K562 (cell line): Measurements from ENCODE around the gene KLHL22. TPM values are rescaled to one million over a fixed set of nuclear protein-coding genes. Genes with fewer than 3 reads are reported as not detected.
A peak's percentile ranks its signal among the peaks of the same experiment; 100 is the strongest.

ENCODE experiments used
- GABPA ChIP-seq: fragments of 200-800 bp; sonication (Bioruptor generic); conservative IDR thresholded peaks from 2 replicates; pipeline ENCODE4 v1.6.1; 2016; ENCODE audit warnings: low read depth, missing genetic modification characterization, missing compliant biosample characterization
- ZNF165 ChIP-seq: fragments of 250-450 bp; sonication (Bioruptor Pico); IDR thresholded peaks from 2 replicates; pipeline ENCODE4 v1.4.0; 2020; ENCODE audit warnings: borderline replicate concordance
- polyA plus RNA-seq, 8 experiments: library from polyadenylated mRNA; depleted of rRNA in 4 of 8; stranded (reverse) in 5 of 8; unstranded in 3 of 8; fragments of >200 nt; fragmentation: Nextera tagmentation in 2 of 8; fragmentation: Illumina TruSeq in 1 of 8; extraction: Ambion mirVana in 2 of 8; extraction: Trizol in 1 of 8; gene quantifications; 2 replicates each; pipeline versions ENCODE4 v1.2.1 to v1.2.3, GENCODE V29; 2011 to 2014; ENCODE audit warnings: inconsistent platforms in 1 of 8, missing spikeins in 1 of 8
- total RNA-seq, 7 experiments: library from RNA; depleted of rRNA in 6 of 7; stranded (reverse); fragments of >200 nt in 6 of 7; fragmentation: Illumina TruSeq in 2 of 7; extraction: Trizol in 2 of 7; gene quantifications; 2 replicates each; pipeline versions ENCODE4 v1.2.1 to v1.2.3, GENCODE V29; 2011 to 2021; ENCODE audit warnings: low replicate concordance in 1 of 7
- TF ChIP-seq, protein P1 (sequence below): fragments of 250-450 bp; sonication (Bioruptor Pico); IDR thresholded peaks from 2 replicates; pipeline ENCODE4 v1.4.0; 2020
- TF ChIP-seq, protein P2 (sequence below): fragments of 250-450 bp; sonication (Bioruptor Pico); IDR thresholded peaks from 2 replicates; pipeline ENCODE4 v1.8.0; 2022; ENCODE audit warnings: inconsistent platforms, mild to moderate bottlenecking, moderate library complexity, borderline replicate concordance
- TF ChIP-seq, protein P3 (sequence below): fragments of 450-650 bp; IDR thresholded peaks from 2 replicates; pipeline ENCODE4 v1.6.1; 2014; ENCODE audit warnings: low read depth, mild to moderate bottlenecking, moderate library complexity, borderline replicate concordance
- TF ChIP-seq, protein P4 (sequence below), 2 experiments: fragments of 450-650 bp; IDR thresholded peaks; 2 replicates each; pipeline ENCODE4 v1.6.1; 2016; ENCODE audit warnings: mild to moderate bottlenecking in 2 of 2, borderline replicate concordance in 1 of 2, low read depth in 1 of 2, moderate library complexity in 1 of 2
- TF ChIP-seq, protein P5 (sequence below): sonication (generic); formaldehyde crosslinking; IDR thresholded peaks from 2 replicates; pipeline ENCODE4 v1.8.0; 2022; ENCODE audit warnings: missing genetic modification reagents, mild to moderate bottlenecking, moderate library complexity, borderline replicate concordance

KLHL22 gene
- total and polyA plus RNA-seq, 9 of the 15 experiments (the other 6 are each of a cell fraction or from before 2014, with no cell fraction given) = 1.3 to 25.6 (median 15.2) TPM

DNA sequence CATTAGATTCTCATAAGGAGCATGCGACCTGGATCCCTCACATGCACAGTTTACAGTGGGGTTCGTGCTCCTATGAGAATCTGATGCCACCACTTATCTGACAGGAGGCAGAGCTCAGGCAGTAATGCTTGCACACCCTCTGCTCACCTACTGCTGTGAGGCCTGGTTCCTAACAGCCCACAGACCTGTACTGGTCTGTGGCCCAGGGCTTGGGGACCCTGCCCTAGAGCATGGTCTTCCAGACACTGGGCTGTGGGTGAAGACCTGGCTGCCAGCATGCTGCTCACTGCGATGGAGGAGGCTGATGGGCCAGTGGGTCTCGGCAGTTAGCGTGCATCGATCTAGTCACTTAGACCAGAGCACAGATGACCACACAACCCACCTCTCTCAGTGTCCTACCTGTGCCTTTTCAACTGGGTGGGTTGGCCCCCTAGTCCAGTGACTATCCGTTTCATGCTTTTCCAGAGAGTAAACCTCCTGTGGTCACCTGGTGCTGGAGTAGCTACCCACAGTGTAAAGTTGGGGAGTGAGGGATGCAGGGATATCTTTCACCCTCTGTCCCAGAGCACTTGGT, 32.9 kb upstream of the KLHL22 start (continued):
- TF ChIP-seq, protein P1, sequence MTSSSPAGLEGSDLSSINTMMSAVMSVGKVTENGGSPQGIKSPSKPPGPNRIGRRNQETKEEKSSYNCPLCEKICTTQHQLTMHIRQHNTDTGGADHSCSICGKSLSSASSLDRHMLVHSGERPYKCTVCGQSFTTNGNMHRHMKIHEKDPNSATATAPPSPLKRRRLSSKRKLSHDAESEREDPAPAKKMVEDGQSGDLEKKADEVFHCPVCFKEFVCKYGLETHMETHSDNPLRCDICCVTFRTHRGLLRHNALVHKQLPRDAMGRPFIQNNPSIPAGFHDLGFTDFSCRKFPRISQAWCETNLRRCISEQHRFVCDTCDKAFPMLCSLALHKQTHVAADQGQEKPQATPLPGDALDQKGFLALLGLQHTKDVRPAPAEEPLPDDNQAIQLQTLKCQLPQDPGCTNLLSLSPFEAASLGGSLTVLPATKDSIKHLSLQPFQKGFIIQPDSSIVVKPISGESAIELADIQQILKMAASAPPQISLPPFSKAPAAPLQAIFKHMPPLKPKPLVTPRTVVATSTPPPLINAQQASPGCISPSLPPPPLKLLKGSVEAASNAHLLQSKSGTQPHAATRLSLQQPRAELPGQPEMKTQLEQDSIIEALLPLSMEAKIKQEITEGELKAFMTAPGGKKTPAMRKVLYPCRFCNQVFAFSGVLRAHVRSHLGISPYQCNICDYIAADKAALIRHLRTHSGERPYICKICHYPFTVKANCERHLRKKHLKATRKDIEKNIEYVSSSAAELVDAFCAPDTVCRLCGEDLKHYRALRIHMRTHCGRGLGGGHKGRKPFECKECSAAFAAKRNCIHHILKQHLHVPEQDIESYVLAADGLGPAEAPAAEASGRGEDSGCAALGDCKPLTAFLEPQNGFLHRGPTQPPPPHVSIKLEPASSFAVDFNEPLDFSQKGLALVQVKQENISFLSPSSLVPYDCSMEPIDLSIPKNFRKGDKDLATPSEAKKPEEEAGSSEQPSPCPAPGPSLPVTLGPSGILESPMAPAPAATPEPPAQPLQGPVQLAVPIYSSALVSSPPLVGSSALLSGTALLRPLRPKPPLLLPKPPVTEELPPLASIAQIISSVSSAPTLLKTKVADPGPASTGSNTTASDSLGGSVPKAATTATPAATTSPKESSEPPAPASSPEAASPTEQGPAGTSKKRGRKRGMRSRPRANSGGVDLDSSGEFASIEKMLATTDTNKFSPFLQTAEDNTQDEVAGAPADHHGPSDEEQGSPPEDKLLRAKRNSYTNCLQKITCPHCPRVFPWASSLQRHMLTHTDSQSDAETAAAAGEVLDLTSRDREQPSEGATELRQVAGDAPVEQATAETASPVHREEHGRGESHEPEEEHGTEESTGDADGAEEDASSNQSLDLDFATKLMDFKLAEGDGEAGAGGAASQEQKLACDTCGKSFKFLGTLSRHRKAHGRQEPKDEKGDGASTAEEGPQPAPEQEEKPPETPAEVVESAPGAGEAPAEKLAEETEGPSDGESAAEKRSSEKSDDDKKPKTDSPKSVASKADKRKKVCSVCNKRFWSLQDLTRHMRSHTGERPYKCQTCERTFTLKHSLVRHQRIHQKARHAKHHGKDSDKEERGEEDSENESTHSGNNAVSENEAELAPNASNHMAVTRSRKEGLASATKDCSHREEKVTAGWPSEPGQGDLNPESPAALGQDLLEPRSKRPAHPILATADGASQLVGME (CRISPR knock-in tag) = 0 out of 2 replicates have a peak, but pooled peaks have one; percentile 46
- TF ChIP-seq, protein P2, sequence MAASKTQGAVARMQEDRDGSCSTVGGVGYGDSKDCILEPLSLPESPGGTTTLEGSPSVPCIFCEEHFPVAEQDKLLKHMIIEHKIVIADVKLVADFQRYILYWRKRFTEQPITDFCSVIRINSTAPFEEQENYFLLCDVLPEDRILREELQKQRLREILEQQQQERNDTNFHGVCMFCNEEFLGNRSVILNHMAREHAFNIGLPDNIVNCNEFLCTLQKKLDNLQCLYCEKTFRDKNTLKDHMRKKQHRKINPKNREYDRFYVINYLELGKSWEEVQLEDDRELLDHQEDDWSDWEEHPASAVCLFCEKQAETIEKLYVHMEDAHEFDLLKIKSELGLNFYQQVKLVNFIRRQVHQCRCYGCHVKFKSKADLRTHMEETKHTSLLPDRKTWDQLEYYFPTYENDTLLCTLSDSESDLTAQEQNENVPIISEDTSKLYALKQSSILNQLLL (CRISPR knock-in tag) = peak; percentile 22; the same call in 1 of the 2 replicates
- TF ChIP-seq ZNF165 (no peak), GABPA (tag) (no peak)
- TF ChIP-seq, protein P3, sequence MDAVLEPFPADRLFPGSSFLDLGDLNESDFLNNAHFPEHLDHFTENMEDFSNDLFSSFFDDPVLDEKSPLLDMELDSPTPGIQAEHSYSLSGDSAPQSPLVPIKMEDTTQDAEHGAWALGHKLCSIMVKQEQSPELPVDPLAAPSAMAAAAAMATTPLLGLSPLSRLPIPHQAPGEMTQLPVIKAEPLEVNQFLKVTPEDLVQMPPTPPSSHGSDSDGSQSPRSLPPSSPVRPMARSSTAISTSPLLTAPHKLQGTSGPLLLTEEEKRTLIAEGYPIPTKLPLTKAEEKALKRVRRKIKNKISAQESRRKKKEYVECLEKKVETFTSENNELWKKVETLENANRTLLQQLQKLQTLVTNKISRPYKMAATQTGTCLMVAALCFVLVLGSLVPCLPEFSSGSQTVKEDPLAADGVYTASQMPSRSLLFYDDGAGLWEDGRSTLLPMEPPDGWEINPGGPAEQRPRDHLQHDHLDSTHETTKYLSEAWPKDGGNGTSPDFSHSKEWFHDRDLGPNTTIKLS = no peak
- TF ChIP-seq, protein P4, sequence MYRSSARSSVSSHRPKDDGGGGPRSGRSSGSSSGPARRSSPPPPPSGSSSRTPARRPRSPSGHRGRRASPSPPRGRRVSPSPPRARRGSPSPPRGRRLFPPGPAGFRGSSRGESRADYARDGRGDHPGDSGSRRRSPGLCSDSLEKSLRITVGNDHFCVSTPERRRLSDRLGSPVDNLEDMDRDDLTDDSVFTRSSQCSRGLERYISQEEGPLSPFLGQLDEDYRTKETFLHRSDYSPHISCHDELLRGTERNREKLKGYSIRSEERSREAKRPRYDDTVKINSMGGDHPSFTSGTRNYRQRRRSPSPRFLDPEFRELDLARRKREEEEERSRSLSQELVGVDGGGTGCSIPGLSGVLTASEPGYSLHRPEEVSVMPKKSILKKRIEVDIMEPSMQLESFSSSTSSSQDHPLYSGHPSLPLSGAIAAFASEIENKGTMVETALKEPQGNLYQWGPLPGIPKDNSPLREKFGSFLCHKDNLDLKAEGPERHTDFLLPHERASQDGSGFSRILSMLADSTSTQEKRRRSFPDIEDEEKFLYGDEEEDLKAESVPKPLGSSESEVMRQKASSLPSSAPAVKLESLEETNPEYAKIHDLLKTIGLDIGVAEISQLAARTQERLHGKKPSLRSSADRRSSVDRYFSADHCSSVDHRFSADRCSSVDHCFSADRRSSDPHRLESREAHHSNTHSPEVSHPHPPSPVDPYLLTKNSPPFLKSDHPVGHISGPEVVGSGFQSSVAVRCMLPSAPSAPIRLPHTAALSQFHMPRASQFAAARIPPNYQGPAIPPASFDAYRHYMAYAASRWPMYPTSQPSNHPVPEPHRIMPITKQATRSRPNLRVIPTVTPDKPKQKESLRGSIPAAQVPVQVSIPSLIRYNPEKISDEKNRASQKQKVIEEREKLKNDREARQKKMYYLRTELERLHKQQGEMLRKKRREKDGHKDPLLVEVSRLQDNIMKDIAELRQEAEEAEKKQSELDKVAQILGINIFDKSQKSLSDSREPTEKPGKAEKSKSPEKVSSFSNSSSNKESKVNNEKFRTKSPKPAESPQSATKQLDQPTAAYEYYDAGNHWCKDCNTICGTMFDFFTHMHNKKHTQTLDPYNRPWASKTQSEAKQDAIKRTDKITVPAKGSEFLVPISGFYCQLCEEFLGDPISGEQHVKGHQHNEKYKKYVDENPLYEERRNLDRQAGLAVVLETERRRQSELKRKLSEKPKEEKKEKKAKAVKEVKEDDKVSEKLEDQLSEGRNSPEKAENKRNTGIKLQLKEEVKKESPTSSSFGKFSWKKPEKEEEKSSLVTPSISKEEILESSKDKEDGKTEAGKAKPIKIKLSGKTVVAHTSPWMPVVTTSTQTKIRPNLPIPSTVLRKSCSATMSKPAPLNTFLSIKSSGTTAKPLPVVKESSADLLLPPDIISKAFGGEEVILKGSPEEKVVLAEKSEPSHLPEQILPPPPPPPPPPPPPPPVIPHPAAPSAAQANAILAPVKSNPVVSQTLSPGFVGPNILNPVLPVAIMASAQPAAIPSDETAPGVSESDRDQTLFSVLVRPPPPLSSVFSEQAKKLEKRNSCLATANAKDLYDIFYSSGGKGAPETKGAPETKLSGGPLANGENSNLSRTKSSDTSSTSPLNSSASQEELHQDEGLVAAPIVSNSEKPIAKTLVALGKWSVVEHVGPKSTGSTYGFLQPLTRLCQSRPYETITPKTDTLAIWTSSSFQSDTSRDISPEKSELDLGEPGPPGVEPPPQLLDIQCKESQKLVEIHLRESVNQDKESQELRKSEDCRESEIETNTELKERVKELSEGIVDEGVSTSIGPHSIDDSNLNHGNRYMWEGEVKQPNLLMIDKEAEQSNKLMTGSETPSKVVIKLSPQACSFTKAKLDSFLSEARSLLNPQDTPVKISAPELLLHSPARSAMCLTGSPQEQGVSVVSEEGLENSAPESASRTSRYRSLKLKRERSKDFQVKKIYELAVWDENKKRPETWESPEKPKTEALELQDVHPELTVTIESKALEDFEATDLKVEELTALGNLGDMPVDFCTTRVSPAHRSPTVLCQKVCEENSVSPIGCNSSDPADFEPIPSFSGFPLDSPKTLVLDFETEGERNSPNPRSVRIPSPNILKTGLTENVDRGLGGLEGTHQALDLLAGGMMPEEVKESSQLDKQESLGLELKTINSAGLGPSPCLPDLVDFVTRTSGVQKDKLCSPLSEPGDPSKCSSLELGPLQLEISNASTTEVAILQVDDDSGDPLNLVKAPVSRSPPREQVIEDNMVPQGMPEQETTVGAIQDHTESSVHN (IDR thresholded peaks at IDR 0.05; ENCODE audit: borderline replicate concordance in 1 of 2, low read depth in 1 of 2) = no peak
- TF ChIP-seq, protein P5, sequence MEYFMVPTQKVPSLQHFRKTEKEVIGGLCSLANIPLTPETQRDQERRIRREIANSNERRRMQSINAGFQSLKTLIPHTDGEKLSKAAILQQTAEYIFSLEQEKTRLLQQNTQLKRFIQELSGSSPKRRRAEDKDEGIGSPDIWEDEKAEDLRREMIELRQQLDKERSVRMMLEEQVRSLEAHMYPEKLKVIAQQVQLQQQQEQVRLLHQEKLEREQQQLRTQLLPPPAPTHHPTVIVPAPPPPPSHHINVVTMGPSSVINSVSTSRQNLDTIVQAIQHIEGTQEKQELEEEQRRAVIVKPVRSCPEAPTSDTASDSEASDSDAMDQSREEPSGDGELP = no peak
